ENCODE results near the gene PHKB. TPM values are rescaled to one million over a fixed set of nuclear protein-coding genes. Genes with fewer than 3 reads are reported as not detected.

PHKB gene
- total RNA-seq, 1 donor from 2014 or later = 49.6 TPM

- Histone ChIP-seq H3K36me3 (ENCODE audit: insufficient read depth, low read length) (peaks cover 13% of the 10 kb centered on the region), H2AFZ (ENCODE audit: low read depth, low read length) (no peak overlapping the region), H3K27ac (ENCODE audit: low read depth, low read length) (no peak overlapping the region), H3K79me2 (ENCODE audit: insufficient read depth, low read length) (no peaks in the 10 kb centered on the region), H3K4me3 (ENCODE audit: insufficient read depth, low read depth, low read length) (no peak overlapping the region), H4K20me1 (ENCODE audit: insufficient read depth, low read length) (no peaks in the 10 kb centered on the region), H3K4me2 (ENCODE audit: low read length) (no peak overlapping the region), H3K27me3 (ENCODE audit: insufficient read depth, low read length) (no peaks in the 10 kb centered on the region), H3K4me1 (ENCODE audit: insufficient read depth, low read length) (no peaks in the 10 kb centered on the region), H3K9ac (ENCODE audit: low read length) (no peak overlapping the region), H3K9me3 (ENCODE audit: insufficient read depth, low read depth, low read length) (no peaks in the 10 kb centered on the region)
- no peak for FAIRE-seq
- Mint-ChIP-seq H3K27me3 (ENCODE audit: low read depth, unreplicated experiment) (no peaks in the 10 kb centered on the region), H3K4me1 (ENCODE audit: low read depth, unreplicated experiment) (no peaks in the 10 kb centered on the region), H3K36me3 (ENCODE audit: low read depth, unreplicated experiment) (peaks cover 12% of the 10 kb centered on the region), H3K27ac (ENCODE audit: unreplicated experiment) (no peak overlapping the region), H3K9me3 (ENCODE audit: unreplicated experiment) (no peaks in the 10 kb centered on the region), H3K4me3 (ENCODE audit: unreplicated experiment) (no peak overlapping the region)
- no peak for TF ChIP-seq CTCF (IDR thresholded peaks at IDR 0.05; ENCODE audit: insufficient read depth, low read depth, low read length)
- TF ChIP-seq EZH2 (IDR thresholded peaks at IDR 0.05; ENCODE audit: insufficient read depth, low read length) = no peak
- no peak for DNase-seq (ENCODE audit: low read depth)
Observed at GRCh38 chr16:47592232-47592631, 131.1 kb downstream of the PHKB start.

- Histone ChIP-seq H3K9me3 (ENCODE audit: insufficient read depth, low read depth, low read length) (no peaks in the 10 kb centered on the region), H4K20me1 (ENCODE audit: insufficient read depth, low read length) (no peaks in the 10 kb centered on the region), H3K4me3 (ENCODE audit: insufficient read depth, low read depth, low read length) (no peak overlapping the region), H3K27me3 (ENCODE audit: insufficient read depth, low read length) (no peaks in the 10 kb centered on the region), H3K9ac (ENCODE audit: low read length) (no peak overlapping the region), H3K79me2 (ENCODE audit: insufficient read depth, low read length) (no peaks in the 10 kb centered on the region), H3K27ac (ENCODE audit: low read depth, low read length) (no peak overlapping the region), H3K4me2 (ENCODE audit: low read length) (no peak overlapping the region), H3K4me1 (ENCODE audit: insufficient read depth, low read length) (no peaks in the 10 kb centered on the region), H2AFZ (ENCODE audit: low read depth, low read length) (no peak overlapping the region), H3K36me3 (ENCODE audit: insufficient read depth, low read length) (no peaks in the 10 kb centered on the region)
- Mint-ChIP-seq H3K36me3 (ENCODE audit: low read depth, unreplicated experiment) (no peaks in the 10 kb centered on the region), H3K27ac (ENCODE audit: unreplicated experiment) (no peak overlapping the region), H3K9me3 (ENCODE audit: unreplicated experiment) (no peaks in the 10 kb centered on the region), H3K27me3 (ENCODE audit: low read depth, unreplicated experiment) (no peaks in the 10 kb centered on the region), H3K4me3 (ENCODE audit: unreplicated experiment) (no peak overlapping the region), H3K4me1 (ENCODE audit: low read depth, unreplicated experiment) (peaks cover 2% of the 10 kb centered on the region)
- TF ChIP-seq CTCF (IDR thresholded peaks at IDR 0.05; ENCODE audit: insufficient read depth, low read depth, low read length) (no peak), EZH2 (IDR thresholded peaks at IDR 0.05; ENCODE audit: insufficient read depth, low read length) (no peak)
- DNase-seq (ENCODE audit: low read depth) = no peak
- FAIRE-seq = no peak
Observed at GRCh38 chr16:47599512-47599911, 138.4 kb downstream of the PHKB start.

- no peaks in the 10 kb centered on the region for H3K9me3 Mint-ChIP-seq (ENCODE audit: unreplicated experiment)
- no peak overlapping the region for H3K27ac Mint-ChIP-seq (ENCODE audit: unreplicated experiment)
- Histone ChIP-seq H3K27me3 (ENCODE audit: insufficient read depth, low read length) (no peaks in the 10 kb centered on the region), H2AFZ (ENCODE audit: low read depth, low read length) (no peak overlapping the region), H3K36me3 (ENCODE audit: insufficient read depth, low read length) (no peaks in the 10 kb centered on the region), H3K4me1 (ENCODE audit: insufficient read depth, low read length) (no peaks in the 10 kb centered on the region), H3K79me2 (ENCODE audit: insufficient read depth, low read length) (no peaks in the 10 kb centered on the region), H3K9ac (ENCODE audit: low read length) (no peak overlapping the region), H3K4me3 (ENCODE audit: insufficient read depth, low read depth, low read length) (no peak overlapping the region), H3K4me2 (ENCODE audit: low read length) (no peak overlapping the region), H3K9me3 (ENCODE audit: insufficient read depth, low read depth, low read length) (no peaks in the 10 kb centered on the region), H4K20me1 (ENCODE audit: insufficient read depth, low read length) (no peaks in the 10 kb centered on the region), H3K27ac (ENCODE audit: low read depth, low read length) (no peak overlapping the region)
- no peak for TF ChIP-seq CTCF (IDR thresholded peaks at IDR 0.05; ENCODE audit: insufficient read depth, low read depth, low read length)
- TF ChIP-seq EZH2 (IDR thresholded peaks at IDR 0.05; ENCODE audit: insufficient read depth, low read length) = no peak
- no peak overlapping the region for H3K4me3 Mint-ChIP-seq (ENCODE audit: unreplicated experiment)
- H3K4me1 Mint-ChIP-seq (ENCODE audit: low read depth, unreplicated experiment) = peaks cover 2% of the 10 kb centered on the region
- H3K27me3 Mint-ChIP-seq (ENCODE audit: low read depth, unreplicated experiment) = no peaks in the 10 kb centered on the region
- no peak for FAIRE-seq
- DNase-seq (ENCODE audit: low read depth) = no peak
- H3K36me3 Mint-ChIP-seq (ENCODE audit: low read depth, unreplicated experiment) = no peaks in the 10 kb centered on the region
Observed at GRCh38 chr16:47600376-47600775, 139.2 kb downstream of the PHKB start.
